ENCODE measurements around the gene FNDC10. TPM values are rescaled to one million over a fixed set of nuclear protein-coding genes. Genes with fewer than 3 reads are reported as not detected.

FNDC10 gene
- total RNA-seq, 1 experiment from 2014 or later: 30.4 TPM

DNA sequence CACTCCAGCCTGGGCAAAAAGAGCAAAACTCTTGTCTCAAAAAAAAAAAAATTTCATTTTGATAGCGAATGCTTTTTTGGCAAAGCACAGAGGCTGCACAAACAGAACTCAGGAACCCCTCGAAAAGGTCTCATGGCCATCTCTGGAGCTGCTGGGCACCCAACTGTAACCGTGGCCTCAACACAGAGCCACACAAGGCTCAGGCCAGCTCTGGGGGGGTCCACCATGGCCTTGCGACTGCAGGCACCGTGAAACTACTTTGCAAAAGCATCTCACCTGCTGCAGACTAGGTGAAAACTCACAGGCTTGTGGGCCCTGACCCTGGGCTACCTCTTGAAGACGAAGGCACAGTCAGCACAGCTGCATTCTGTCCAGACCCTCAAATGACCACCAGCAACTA is 43.4 kb downstream of the FNDC10 start:
- DNase-seq (ENCODE audit: low spot score): no peak
- H3K4me3 Mint-ChIP-seq: no peak overlapping the region
- H3K9me3 Mint-ChIP-seq: no peaks in the 10 kb centered on the region
- peaks cover 7% of the 10 kb centered on the region; the same call in 1 of the 2 replicates for H3K36me3 Mint-ChIP-seq
- no peak for TF ChIP-seq JUN (CRISPR knock-in tag; IDR thresholded peaks at IDR 0.05)
- TF ChIP-seq, protein P1, sequence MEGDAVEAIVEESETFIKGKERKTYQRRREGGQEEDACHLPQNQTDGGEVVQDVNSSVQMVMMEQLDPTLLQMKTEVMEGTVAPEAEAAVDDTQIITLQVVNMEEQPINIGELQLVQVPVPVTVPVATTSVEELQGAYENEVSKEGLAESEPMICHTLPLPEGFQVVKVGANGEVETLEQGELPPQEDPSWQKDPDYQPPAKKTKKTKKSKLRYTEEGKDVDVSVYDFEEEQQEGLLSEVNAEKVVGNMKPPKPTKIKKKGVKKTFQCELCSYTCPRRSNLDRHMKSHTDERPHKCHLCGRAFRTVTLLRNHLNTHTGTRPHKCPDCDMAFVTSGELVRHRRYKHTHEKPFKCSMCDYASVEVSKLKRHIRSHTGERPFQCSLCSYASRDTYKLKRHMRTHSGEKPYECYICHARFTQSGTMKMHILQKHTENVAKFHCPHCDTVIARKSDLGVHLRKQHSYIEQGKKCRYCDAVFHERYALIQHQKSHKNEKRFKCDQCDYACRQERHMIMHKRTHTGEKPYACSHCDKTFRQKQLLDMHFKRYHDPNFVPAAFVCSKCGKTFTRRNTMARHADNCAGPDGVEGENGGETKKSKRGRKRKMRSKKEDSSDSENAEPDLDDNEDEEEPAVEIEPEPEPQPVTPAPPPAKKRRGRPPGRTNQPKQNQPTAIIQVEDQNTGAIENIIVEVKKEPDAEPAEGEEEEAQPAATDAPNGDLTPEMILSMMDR (IDR thresholded peaks at IDR 0.05): no peak
- no peak for TF ChIP-seq ATF1 (CRISPR knock-in tag; IDR thresholded peaks at IDR 0.05)
- TF ChIP-seq SP1 (CRISPR knock-in tag; conservative IDR thresholded peaks at IDR 0.05): no peak
- TF ChIP-seq, protein P2, sequence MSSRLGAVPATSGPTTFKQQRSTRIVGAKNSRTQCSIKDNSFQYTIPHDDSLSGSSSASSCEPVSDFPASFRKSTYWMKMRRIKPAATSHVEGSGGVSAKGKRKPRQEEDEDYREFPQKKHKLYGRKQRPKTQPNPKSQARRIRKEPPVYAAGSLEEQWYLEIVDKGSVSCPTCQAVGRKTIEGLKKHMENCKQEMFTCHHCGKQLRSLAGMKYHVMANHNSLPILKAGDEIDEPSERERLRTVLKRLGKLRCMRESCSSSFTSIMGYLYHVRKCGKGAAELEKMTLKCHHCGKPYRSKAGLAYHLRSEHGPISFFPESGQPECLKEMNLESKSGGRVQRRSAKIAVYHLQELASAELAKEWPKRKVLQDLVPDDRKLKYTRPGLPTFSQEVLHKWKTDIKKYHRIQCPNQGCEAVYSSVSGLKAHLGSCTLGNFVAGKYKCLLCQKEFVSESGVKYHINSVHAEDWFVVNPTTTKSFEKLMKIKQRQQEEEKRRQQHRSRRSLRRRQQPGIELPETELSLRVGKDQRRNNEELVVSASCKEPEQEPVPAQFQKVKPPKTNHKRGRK (CRISPR knock-in tag; IDR thresholded peaks at IDR 0.05; ENCODE audit: borderline replicate concordance): no peak
- TF ChIP-seq, protein P3, sequence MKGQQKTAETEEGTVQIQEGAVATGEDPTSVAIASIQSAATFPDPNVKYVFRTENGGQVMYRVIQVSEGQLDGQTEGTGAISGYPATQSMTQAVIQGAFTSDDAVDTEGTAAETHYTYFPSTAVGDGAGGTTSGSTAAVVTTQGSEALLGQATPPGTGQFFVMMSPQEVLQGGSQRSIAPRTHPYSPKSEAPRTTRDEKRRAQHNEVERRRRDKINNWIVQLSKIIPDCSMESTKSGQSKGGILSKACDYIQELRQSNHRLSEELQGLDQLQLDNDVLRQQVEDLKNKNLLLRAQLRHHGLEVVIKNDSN (CRISPR knock-in tag; IDR thresholded peaks at IDR 0.05): no peak
- TF ChIP-seq, protein P4, sequence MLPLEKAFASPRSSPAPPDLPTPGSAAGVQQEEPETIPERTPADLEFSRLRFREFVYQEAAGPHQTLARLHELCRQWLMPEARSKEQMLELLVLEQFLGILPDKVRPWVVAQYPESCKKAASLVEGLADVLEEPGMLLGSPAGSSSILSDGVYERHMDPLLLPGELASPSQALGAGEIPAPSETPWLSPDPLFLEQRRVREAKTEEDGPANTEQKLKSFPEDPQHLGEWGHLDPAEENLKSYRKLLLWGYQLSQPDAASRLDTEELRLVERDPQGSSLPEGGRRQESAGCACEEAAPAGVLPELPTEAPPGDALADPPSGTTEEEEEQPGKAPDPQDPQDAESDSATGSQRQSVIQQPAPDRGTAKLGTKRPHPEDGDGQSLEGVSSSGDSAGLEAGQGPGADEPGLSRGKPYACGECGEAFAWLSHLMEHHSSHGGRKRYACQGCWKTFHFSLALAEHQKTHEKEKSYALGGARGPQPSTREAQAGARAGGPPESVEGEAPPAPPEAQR (CRISPR knock-in tag; IDR thresholded peaks at IDR 0.05): no peak
- TF ChIP-seq CREM (CRISPR knock-in tag; IDR thresholded peaks at IDR 0.05): no peak
- no peak overlapping the region for H3K27ac Mint-ChIP-seq
- ChIA-PET CTCF (no interaction called here), POLR2A (no interaction called here)
- no peaks in the 10 kb centered on the region for H3K4me1 Mint-ChIP-seq
- no peak for ATAC-seq
- no peaks in the 10 kb centered on the region; the same call in 1 of the 2 replicates for H3K27me3 Mint-ChIP-seq (ENCODE audit: low read depth)

DNA sequence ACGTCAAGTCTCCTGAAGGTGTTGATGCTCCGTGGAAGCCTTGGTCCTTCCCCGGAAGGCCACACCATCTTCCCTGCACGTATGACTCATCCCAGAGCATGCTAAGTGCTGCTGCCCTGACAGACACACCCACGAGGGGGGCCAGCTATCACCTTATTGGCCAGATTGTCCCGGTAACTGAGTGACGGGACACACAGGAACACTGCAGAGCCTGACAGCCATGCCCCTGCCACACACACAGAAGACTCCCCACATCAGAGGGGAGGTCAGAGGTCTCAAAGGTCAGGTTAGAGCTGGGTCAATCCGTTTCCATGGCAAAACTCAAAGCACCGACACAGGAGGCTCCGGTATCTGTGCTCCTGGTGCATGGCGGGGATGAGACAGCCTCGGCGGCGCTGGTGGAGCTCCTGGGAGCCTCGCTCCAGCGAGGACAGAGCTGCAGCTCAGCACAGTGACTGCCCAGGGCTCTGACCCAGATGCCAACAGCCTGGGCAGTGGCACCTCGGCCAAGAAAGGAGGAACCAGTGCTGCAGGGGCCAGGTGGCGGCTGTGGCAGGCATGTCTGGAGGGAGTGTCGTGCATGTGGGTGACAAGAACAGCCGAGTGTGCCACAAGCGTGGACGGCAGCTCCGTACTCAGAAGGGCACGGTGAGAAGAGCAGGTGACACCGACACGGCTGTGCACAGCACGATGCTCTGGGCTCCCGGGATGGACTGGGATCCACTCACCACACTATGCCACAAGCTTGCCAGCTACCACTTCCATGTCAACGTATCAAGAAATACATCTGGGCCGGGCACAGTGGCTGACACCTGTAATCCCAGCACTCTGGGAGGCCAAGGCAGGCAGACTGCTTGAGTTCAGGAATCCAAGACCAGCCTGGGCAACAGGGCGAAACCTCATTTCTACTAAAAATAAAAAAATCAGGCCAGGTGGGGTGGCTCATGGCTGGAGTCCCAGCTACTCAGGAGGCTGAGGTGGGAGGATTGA is 44.7 kb downstream of the FNDC10 start:
- Mint-ChIP-seq H3K27ac (peak overlapping the region; percentile 49; the same call in 1 of the 2 replicates), H3K4me3 (no peak overlapping the region), H3K9me3 (no peaks in the 10 kb centered on the region), H3K27me3 (ENCODE audit: low read depth) (no peaks in the 10 kb centered on the region; the same call in 1 of the 2 replicates), H3K36me3 (peaks cover 4% of the 10 kb centered on the region; the same call in 1 of the 2 replicates), H3K4me1 (no peaks in the 10 kb centered on the region)
- POLR2A ChIA-PET: no interaction called here
- ATAC-seq: no peak
- DNase-seq (ENCODE audit: low spot score): no peak
- CTCF ChIA-PET: no interaction called here
- TF ChIP-seq JUN (CRISPR knock-in tag; IDR thresholded peaks at IDR 0.05) (no peak), SMAD3 (CRISPR knock-in tag; IDR thresholded peaks at IDR 0.05; ENCODE audit: borderline replicate concordance) (no peak), MXD4 (CRISPR knock-in tag; IDR thresholded peaks at IDR 0.05; ENCODE audit: borderline replicate concordance) (no peak), ELF4 (CRISPR knock-in tag; IDR thresholded peaks at IDR 0.05; ENCODE audit: low read depth) (no peak), NR3C1 (CRISPR knock-in tag; conservative IDR thresholded peaks at IDR 0.05; ENCODE audit: low read depth) (no peak), SP1 (CRISPR knock-in tag; conservative IDR thresholded peaks at IDR 0.05) (no peak), GRHL2 (CRISPR knock-in tag; IDR thresholded peaks at IDR 0.05; ENCODE audit: insufficient replicate concordance, severe bottlenecking) (no peak), FOXK1 (CRISPR knock-in tag; IDR thresholded peaks at IDR 0.05) (no peak), OVOL2 (CRISPR knock-in tag; IDR thresholded peaks at IDR 0.05; ENCODE audit: borderline replicate concordance) (no peak), SMAD4 (CRISPR knock-in tag; IDR thresholded peaks at IDR 0.05) (no peak), PRRX2 (CRISPR knock-in tag; IDR thresholded peaks at IDR 0.05) (no peak)
- TF ChIP-seq, protein P5, sequence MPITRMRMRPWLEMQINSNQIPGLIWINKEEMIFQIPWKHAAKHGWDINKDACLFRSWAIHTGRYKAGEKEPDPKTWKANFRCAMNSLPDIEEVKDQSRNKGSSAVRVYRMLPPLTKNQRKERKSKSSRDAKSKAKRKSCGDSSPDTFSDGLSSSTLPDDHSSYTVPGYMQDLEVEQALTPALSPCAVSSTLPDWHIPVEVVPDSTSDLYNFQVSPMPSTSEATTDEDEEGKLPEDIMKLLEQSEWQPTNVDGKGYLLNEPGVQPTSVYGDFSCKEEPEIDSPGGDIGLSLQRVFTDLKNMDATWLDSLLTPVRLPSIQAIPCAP (CRISPR knock-in tag; IDR thresholded peaks at IDR 0.05): no peak
- TF ChIP-seq, protein P6, sequence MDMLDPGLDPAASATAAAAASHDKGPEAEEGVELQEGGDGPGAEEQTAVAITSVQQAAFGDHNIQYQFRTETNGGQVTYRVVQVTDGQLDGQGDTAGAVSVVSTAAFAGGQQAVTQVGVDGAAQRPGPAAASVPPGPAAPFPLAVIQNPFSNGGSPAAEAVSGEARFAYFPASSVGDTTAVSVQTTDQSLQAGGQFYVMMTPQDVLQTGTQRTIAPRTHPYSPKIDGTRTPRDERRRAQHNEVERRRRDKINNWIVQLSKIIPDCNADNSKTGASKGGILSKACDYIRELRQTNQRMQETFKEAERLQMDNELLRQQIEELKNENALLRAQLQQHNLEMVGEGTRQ (CRISPR knock-in tag; IDR thresholded peaks at IDR 0.05): no peak
- TF ChIP-seq, protein P7, sequence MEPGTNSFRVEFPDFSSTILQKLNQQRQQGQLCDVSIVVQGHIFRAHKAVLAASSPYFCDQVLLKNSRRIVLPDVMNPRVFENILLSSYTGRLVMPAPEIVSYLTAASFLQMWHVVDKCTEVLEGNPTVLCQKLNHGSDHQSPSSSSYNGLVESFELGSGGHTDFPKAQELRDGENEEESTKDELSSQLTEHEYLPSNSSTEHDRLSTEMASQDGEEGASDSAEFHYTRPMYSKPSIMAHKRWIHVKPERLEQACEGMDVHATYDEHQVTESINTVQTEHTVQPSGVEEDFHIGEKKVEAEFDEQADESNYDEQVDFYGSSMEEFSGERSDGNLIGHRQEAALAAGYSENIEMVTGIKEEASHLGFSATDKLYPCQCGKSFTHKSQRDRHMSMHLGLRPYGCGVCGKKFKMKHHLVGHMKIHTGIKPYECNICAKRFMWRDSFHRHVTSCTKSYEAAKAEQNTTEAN (CRISPR knock-in tag; IDR thresholded peaks at IDR 0.05): no peak
- TF ChIP-seq, protein P1 (IDR thresholded peaks at IDR 0.05): no peak

All from WTC11 (cell line).